Lung (tissue), 12 donors: ENCODE results near the gene DNAJC2. TPM values are rescaled to one million over a fixed set of nuclear protein-coding genes. Genes with fewer than 3 reads are reported as not detected.
A peak's percentile ranks its signal among the peaks of the same experiment; 100 is the strongest.
"Not testable (repeated sequence)": the region's sequence is repeated elsewhere in the genome, so short reads cannot be mapped to it uniquely, and the experiment has no call there.

Experiments
- ATAC-seq: fragments of 200-7000 bp; cut with Tn5 transposase; one replicate; pipeline ENCODE4 v1.9.1; 2020; ENCODE audit warnings: moderate number of reproducible peaks; ENCODE audit not compliant: insufficient read depth, low FRiP score
- DNase-seq, 3 donors: peaks; one replicate each; pipeline ENCODE4 v3.0.0-alpha.2; 2013 to 2017
- H3K27ac ChIP-seq, 2 donors: one replicate each; pipeline ENCODE4 v1.5.1; 2013; ENCODE audit warnings: mild to moderate bottlenecking in 2 of 2, moderate library complexity in 2 of 2, control low read depth in 1 of 2, inconsistent platforms in 1 of 2, low read depth in 1 of 2, low read length in 1 of 2
- H3K27me3 ChIP-seq, 3 donors: one replicate each; pipeline ENCODE4 v1.5.1; 2013; ENCODE audit warnings: low read length in 2 of 3; ENCODE audit not compliant: control insufficient read depth in 3 of 3, insufficient read depth in 3 of 3
- H3K36me3 ChIP-seq, 4 donors: one replicate each; pipeline ENCODE4 v1.5.1; 2013; ENCODE audit warnings: low read length in 4 of 4, mild to moderate bottlenecking in 1 of 4, moderate library complexity in 1 of 4; ENCODE audit not compliant: control insufficient read depth in 4 of 4, insufficient read depth in 4 of 4
- H3K4me1 ChIP-seq, 5 donors: one replicate each; pipeline ENCODE4 v1.5.1; 2013; ENCODE audit warnings: low read length in 5 of 5, mild to moderate bottlenecking in 2 of 5, moderate library complexity in 1 of 5; ENCODE audit not compliant: control insufficient read depth in 5 of 5, insufficient read depth in 5 of 5
- H3K4me3 ChIP-seq: one replicate; pipeline ENCODE4 v1.5.1; 2013; ENCODE audit warnings: mild to moderate bottlenecking, control low read depth, moderate library complexity
- H3K9ac ChIP-seq, 2 donors: one replicate each; pipeline ENCODE4 v1.5.1; 2013; ENCODE audit warnings: low read length in 2 of 2, control low read depth in 1 of 2; ENCODE audit not compliant: insufficient read depth in 1 of 2
- H3K9me3 ChIP-seq, 4 donors: one replicate each; pipeline ENCODE4 v1.5.1; 2013; ENCODE audit warnings: low read length in 3 of 4, mild to moderate bottlenecking in 1 of 4, moderate library complexity in 1 of 4; ENCODE audit not compliant: control insufficient read depth in 4 of 4, insufficient read depth in 3 of 4
- CTCF ChIP-seq: IDR thresholded peaks from 2 replicates; pipeline ENCODE4 v1.5.1; 2012; ENCODE audit warnings: mild to moderate bottlenecking; ENCODE audit errors: control extremely low read depth, extremely low read depth
- WGBS, 2 donors: extraction: QIAGEN DNeasy Blood & Tissue Kit; methylation state at CpG; one replicate each; pipeline ENCODE4 v1.1.7; 2013; 5-methylcytosine and 5-hydroxymethylcytosine counted together
- polyA plus RNA-seq, 2 donors: library from polyadenylated mRNA; stranded (reverse); fragments of 200-250 nt; gene quantifications; one replicate each; pipeline ENCODE4 v1.2.1, GENCODE V29; 2013
- total RNA-seq, 2 donors: library from RNA; depleted of rRNA in 1 of 2; stranded (reverse); fragments of >200 nt in 1 of 2; gene quantifications; one replicate each; pipeline ENCODE4 v1.2.1, GENCODE V29; 2014 to 2021
- donor health status: control.
- donor health status: control.
- donor health status: Bipolar disorder and iron deficiency.
- donor health status: healthy.
- donor health status: DM: yes; HTN: yes; CAD: no.

The DNAJC2 gene
- total and polyA plus RNA-seq, 4 donors, result 17.9 to 27.7 (median 20.0) TPM

DNA sequence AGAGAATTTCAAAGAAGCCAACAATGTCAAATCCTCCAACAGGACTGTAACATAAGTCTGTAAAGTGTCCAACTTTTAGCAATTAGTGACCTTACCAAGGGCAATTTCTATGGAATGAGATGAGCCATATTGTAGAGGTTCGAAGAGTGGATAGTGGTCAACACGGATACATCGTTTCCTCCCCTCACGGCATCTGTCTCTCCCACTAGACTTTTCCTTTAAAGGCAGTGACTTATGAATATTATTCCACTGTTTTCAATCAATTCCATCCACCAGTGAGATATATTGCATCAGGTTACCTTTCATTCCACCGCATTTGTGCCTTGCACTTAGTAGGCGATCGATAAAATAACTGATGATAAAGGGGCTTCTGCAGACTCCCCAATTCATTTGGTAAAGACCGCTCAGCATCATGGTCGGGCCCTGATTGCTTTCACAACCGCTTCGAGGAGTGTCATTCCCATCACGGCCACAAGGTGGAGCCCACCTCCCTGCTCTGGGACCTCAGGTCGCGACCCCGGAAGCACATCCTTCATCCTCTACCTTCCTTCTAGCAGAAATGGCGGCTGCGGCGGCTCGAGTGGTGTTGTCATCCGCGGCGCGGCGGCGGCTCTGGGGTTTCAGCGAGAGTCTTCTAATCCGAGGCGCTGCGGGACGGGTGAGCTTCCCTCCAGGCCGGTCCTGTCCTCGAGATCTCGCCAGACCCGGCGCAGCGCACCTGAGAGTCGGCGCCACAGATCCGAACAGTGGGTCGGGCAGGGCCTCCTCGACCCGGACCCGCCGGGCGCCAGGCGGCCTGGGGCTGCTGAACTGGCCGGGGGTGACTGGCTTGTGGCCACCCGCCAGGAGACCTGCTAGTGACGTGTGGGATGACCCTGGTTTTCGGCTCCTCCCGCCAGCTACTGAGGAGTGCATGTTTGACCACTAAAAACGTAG is 47.4 kb downstream of the DNAJC2 start, which contains the start of gene PMPCB:
TSS of gene PMPCB (plus strand) at position 535 of the 936 bp plus-strand sequence. CDS start at position 560, 25 bp downstream.
- DNase-seq, result peak; percentile 94 to 95 (median 94)
- Histone ChIP-seq H3K27ac (peak within 1 kb of the TSS; percentile 81 to 94), H3K9ac (peak within 1 kb of the TSS; percentile 8 to 63), H3K4me3 (peak within 1 kb of the TSS; percentile 98), H3K27me3 (peaks cover 0 to 8% (median 0%) of the 10 kb centered on the region in 3 donors), H3K9me3 (peaks cover 0 to 4% (median 0%) of the 10 kb centered on the region in 4 donors), H3K4me1 (peaks cover 0 to 17% (median 9%) of the 10 kb centered on the region in 5 donors), H3K36me3 (peaks cover 6 to 25% (median 15%) of the 10 kb centered on the region in 4 donors)
- peak; percentile 84 for TF ChIP-seq CTCF
- 3 to 4% methylated on average over 52 of the region's 52 CpGs for WGBS, 2 donors
- peak; percentile 99 for ATAC-seq

- ATAC-seq, result no peak
- Histone ChIP-seq H3K27ac (no peak overlapping the region), H3K36me3 (no peaks in the 10 kb centered on the region), H3K4me1 (peaks cover 0 to 12% (median 5%) of the 10 kb centered on the region in 5 donors), H3K27me3 (peaks cover 0 to 9% (median 0%) of the 10 kb centered on the region in 3 donors), H3K4me3 (no peak overlapping the region), H3K9ac (no peak overlapping the region), H3K9me3 (peaks cover 0 to 4% (median 0%) of the 10 kb centered on the region in 4 donors)
- WGBS, 2 donors, result 97 to 100% methylated on average over 1 of the region's 1 CpG
- no peak for DNase-seq
- no peak for TF ChIP-seq CTCF
These were observed 51.0 kb downstream of the DNAJC2 start for GRCh38 chr7:103293526-103293925.

DNA sequence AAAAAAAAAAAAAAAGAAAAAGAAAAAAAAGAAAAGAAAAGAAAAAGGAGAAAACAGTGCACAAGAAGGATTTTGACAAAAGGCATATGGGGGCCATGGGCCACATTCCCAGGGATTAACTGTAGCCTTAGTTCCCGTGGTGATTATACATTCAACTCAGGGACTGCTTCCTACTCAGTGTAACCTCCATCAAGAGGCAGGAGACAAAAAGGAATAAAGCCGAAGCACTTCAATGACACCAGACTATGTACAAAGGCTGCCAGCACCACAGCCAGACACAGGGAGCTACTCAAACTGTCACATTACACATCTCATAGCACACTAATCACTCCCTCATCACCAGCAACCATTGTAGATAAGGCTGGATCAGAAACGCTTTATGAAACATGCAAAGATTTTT is 52.4 kb downstream of the DNAJC2 start:
- no peaks in the 10 kb centered on the region for H3K36me3 ChIP-seq
- ATAC-seq (no peak), DNase-seq (no peak)
- H3K27me3 ChIP-seq, result peaks cover 0 to 9% (median 0%) of the 10 kb centered on the region in 3 donors
- no peak overlapping the region for H3K4me3 ChIP-seq
- H3K4me1 ChIP-seq, result peaks cover 0 to 4% (median 0%) of the 10 kb centered on the region in 5 donors
- WGBS, 2 donors, result 60 to 77% methylated on average over 3 of the region's 3 CpGs
- H3K27ac ChIP-seq, result no peak overlapping the region
- H3K9ac ChIP-seq, result no peak overlapping the region
- peaks cover 0 to 4% (median 0%) of the 10 kb centered on the region in 4 donors for H3K9me3 ChIP-seq
- TF ChIP-seq CTCF, result no peak

DNA sequence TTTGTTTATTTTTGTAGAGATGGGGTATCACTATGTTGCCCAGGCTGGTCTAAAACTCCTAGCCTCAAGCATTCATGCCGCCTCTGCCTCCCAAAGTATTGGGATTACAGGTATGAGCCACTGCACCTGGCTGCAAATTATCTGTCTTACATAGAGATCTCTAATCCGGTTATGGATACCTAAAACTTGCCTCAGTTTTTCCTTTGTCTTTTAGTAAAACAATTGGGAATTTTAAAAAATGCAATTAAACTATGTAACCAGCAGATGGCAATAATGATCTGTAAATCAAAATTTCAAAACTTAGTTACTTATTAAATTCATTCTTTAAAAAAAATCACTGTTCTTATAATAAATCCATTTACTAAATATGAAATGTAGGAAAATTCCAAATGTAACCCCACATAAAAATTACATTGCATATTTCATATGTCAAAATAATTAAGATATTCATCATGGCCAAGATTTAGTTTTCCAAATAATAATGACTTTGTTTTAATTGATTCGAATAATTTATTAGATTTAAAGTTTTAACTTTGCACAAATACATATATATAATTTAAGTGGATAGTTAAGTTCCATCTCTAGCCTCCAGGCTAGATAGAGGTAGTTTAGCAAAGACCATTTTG is 61.7 kb downstream of the DNAJC2 start:
- 46 to 53% methylated on average over 3 of the region's 3 CpGs for WGBS, 2 donors
- H3K9ac ChIP-seq, H3K4me3 ChIP-seq, H3K9me3 ChIP-seq, ATAC-seq, DNase-seq, H3K4me1 ChIP-seq, H3K27me3 ChIP-seq, H3K27ac ChIP-seq, H3K36me3 ChIP-seq: not testable (repeated sequence)

- H3K4me1 ChIP-seq, H3K27me3 ChIP-seq, H3K27ac ChIP-seq, H3K36me3 ChIP-seq, ATAC-seq, H3K9me3 ChIP-seq, H3K9ac ChIP-seq: not testable (repeated sequence)
- DNase-seq, result peak in 2 of 3 donors; percentile 22 to 27
- peak overlapping the region; percentile 53 for H3K4me3 ChIP-seq
- 0 to 1% methylated on average over 25 of the region's 25 CpGs for WGBS, 2 donors
These were observed 63.8 kb downstream of the DNAJC2 start for GRCh38 chr7:103280803-103281155.
